Skeletal muscle cell (primary cell): ENCODE results near the gene SCARB1.
A peak's percentile ranks its signal among the peaks of the same experiment; 100 is the strongest.

ENCODE experiments used
- DNase-seq: peaks from one replicate; pipeline ENCODE4 v3.0.0-alpha.2; 2010; ENCODE audit warnings: low read depth
- H3K4me3 ChIP-seq: 2 replicates; pipeline ENCODE4 v1.5.1; 2011; ENCODE audit warnings: low read depth, mild to moderate bottlenecking, control low read depth, low read length, moderate library complexity

SCARB1 gene

DNA sequence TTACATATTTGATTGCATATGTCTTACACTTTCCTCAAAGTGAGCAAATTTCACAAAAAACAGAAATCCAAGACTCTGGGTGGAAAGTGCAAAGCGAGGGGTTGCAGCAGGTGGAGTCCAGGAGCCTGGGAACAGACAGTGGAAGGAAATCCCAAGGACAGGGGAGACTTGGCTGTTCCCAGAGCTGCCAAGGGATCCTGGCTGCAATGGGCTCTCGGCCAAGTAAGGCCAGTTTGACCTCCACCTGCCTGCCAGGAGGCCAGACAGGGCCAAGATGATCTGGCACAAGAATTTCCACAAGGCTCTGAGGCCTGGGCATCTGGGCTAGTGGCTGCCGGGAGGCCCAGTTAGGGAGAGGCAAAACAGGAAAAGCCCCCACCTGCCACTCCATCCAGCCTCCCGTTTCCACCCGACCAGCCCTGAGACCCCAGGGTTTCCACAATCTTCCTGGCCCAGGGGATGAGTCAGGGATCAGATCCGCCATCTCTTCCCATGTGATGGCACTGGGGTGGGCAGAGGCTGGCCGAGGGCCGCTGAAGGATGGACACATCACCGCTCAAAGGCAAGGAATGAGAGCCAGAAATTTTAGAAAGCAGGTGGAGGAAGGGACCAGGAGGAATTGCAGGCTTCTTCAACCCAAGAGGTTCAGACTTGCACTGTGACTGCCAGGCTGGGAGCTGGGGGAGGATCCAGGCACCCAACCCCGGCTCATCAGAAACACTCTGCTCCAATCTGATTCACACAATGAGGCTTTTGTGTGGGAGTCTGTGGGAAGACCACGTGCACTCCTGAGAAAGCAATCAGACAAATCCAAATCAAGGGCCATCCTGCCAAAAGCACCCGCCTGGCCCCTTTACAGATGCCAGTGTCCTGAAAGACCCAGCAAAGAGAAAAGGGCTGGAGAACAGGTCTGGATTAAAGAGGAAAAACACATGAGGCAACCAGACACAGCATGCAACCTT is 16.3 kb downstream of the SCARB1 start:
- DNase-seq, result no peak
- no peak overlapping the region for H3K4me3 ChIP-seq

DNA sequence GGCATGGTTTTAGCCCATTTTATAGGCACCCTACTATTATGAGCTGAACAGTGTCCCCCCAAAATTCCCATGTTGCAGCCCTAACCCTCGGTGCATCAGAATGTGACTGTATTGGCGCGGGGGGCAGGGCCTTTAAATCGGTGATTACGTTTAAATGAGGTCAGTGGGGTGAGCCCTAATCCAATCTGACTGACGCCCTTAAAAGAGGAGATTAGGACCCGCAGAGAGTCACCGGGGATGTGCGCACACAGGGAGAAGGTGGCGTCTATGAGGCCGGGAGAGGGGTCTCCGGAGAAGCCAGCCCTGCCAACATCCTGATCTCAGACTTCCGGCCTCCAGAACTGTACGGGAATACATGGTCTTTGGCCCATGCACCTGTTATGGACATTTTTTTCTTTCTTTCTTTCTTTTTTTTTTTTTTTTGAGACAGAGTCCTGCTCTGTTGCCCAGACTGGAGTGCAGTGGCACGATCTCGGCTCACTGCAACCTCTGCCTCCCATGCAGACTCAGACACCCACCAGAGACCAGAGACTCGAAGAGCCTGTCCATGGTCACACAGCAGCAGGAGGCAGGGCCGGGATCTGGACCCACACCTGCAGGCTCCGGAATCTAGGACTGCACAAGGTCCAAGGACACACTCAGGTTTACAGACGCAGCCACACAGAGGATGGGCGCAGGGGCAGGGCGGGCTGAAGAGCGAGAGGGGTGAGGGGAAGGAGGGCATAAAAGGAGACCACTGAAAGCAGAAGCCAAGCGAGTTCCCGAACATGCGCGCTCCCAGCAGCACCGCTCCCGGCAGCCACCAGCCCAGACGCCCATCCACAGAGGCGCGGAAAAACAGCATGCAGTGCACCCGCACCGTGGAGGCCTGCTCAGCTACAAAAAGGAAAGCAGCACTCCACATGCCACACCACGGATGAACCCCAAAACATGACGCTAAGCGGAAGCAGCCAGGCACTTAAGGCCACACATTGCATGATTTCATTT is 19.0 kb downstream of the SCARB1 start:
- no peak overlapping the region for H3K4me3 ChIP-seq
- no peak for DNase-seq

DNA sequence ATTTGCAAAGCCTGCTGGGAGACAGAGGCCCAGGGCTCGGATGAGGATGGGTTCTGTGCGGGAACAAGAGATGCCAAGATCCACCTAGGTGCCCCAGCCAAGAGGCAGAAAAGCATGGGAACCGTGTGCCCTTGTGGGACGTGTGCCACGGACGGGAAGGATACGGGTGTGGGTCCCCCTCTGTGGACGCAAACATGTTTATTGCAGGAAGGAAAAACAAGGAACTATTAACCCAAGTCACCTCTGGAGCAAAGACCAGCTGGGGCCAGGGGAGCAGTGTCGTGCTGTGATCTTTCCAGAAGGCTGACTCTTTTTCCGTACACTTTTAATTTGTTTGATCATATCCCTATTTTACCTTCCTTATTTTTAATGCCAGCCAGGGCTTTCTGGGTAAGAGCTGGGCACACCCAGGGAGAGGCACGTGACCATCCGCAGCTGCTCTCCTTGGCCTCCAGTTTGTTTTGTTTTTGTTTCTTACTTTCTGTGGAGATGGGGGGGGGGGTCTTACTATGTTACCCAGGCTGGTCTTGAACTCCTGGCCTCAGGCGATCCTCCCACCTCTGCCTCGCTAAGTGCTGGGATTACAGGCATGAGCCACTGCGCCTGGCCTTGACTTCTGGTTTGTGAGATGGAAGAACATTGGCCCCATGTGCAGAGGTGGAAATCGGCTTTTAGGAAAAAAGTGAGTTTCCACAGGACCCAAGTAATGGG is 20.7 kb downstream of the SCARB1 start:
- H3K4me3 ChIP-seq, result no peak overlapping the region
- no peak for DNase-seq

DNA sequence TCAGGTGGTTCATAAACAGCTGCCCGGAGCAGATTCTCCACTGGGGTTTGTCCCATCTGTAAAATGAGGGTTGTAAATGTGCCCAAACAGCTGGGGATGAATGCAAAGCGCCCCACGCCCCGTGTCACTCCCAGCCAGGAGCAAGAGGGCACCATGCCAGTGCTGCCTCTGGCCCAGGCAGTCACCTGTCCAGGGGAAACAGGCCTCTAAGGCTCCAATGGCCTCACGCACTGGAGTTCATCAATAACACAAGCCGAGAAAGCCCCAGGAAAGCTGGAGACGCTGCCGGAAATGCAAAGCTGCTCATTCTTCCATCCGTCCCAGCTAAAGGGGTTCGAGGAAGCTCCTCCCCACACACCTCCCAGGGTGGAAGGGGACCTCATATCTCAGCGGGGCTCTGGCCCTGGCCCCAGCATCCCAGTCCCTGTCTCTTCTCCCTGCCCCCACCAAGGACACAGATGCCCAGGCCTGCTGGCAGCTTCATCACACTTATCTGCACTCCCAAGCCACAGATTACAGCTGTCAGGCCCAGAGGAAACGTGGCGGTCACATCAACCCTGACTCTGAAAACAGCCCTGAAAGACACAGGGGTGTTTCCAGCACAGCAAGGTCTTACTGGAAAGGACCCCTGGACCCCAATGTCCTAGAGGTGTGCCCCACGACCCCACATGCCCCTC is 21.5 kb downstream of the SCARB1 start:
- no peak for DNase-seq
- H3K4me3 ChIP-seq, result no peak overlapping the region

DNA sequence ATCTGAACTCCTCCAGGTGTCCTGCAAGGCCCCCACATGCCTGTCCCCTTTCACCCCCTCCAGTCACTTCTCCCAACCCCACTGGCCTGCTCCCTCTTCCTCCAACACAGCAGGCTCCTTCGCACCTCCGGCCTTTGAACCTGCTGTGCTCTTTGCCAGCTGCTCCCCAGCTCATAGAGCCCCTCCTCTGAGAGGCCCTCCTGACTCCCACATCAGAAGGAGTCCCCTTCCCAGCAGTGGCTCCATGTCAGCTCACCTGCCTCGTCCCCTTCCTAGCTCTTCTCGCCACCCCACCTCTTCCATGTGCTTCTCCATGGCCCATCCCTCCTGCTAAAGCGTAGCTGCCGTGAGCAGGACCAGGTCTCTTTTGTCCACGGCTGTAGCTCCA is 22.1 kb downstream of the SCARB1 start:
- no peak for DNase-seq
- no peak overlapping the region for H3K4me3 ChIP-seq

DNA sequence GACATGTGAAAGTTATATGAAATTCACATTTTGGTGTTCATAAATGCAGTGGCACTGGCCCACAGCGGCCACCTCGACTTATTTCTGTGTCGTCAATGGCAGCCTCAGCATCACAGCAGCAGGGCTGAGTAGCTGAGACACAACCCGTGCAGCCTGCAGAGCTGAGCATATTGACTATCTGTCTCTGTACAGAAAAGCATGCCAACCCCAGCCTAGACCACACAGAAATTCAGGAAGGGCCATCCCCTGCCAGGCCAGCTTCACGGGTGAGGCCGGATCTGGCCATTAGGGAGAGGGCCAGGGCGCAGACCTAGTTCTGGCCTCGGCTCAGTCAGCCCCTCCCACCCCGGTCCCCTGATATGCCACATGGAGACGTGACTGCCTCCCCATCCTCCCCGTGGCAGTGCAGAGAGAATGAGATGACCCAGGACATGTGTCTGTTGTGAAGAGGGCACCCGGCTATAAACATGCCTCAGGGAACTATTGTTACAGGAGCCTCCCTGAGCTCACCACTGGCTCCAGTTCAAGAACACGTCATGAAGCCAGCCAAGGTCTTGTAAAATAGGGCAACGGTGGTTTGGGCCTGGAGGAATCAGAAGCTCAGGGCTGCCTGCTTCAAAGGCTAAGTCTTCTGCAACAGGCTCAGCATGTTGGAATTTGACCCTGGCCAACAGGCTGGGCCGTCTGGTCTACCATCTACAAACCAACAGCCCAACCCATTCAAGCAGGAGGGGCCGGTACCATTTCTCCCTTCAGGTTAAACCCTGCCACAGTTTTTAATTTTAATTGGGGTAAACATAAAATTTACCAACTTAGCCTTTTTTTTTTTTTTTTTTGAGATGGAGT is 25.5 kb downstream of the SCARB1 start:
- no peak overlapping the region for H3K4me3 ChIP-seq
- peak; percentile 96 for DNase-seq

DNA sequence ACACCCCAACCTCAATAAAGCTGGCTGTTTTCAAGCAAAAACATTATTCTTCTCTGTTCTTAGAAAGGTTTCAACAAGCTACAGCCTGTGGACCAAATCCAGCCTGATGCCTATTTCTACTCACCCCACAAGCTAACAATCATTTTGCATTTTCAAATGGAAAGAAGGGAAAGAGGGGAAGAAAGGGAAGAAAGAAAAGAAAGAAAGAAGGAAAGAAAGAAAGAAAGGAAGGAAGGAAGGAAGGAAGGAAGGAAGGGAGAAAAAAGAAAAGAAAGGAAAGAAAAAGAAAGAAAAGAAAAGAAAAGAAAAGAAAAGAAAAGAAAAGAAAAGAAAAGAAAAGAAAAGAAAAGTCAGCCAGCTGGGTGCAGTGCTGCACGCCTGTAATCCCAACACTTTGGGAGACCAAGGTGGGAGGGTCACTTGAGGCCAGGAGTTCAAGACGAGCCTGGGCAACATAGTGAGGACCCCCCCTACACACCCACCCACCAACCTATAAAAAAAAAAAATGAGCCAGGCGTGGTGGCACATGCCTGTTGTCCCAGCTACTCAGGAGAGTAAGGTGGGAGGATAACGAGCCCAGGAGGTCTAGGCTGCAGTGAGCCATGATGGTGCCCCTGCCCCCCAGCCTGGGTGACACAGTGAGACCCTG is 26.3 kb downstream of the SCARB1 start:
- no peak for DNase-seq
- no peak overlapping the region for H3K4me3 ChIP-seq

DNA sequence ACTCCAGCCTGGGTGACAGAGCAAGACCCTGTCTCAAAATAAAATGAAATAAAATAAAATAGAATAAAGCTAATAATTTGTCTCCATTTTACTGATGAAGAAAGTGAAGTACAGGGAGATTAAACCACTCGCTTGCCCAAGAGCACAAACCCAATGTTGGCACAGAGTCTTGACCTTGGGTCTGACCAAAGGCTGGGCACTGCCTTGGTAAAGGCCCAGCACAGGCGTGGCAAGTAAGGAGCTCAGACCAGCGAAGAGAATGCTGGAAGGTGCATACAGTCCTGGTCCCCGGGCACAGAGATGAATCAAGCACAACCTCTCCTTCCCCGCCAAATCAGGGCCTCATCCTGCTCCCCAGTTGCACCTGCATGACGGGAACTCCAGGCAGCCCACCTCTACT is 26.9 kb downstream of the SCARB1 start:
- H3K4me3 ChIP-seq, result no peak overlapping the region

DNA sequence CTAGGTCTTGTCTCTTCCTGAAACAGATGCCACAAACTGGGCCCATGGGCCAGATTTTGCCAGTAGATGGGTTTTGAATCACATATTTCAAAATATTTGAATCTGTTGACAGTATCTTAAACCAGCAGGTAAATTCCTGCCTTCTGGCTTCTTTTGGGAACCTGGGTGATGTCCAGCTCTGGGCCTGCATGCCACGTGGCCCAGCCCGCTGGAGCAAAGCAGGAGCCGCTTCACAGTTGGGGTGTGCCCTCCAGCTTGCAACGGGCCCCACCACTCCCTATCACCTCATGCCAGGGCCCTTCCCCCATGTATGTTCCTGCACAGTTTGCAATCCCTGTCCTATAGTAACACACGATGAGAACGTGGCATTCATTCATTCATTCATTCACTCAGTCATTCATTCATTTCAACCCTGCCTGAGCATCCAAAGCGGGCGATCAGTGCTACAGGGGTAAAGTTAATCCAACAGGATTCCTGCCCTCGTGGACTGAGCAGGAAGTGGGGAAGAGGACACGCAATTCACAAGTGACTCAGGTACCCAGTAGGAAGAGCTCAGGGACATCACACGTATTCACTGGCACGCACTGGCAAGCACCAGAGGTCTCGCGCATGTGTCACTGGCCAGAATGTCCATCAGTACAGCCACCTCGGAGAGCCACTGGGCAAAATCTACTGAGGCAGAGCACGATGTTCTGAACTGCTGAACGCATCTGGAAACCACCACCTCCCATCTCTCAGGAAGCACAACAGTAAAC is 27.8 kb downstream of the SCARB1 start:
- no peak overlapping the region for H3K4me3 ChIP-seq
- DNase-seq, result no peak

More for the DNA sequence above, 26.9 kb downstream of the SCARB1 start:
- no peak for DNase-seq

DNA sequence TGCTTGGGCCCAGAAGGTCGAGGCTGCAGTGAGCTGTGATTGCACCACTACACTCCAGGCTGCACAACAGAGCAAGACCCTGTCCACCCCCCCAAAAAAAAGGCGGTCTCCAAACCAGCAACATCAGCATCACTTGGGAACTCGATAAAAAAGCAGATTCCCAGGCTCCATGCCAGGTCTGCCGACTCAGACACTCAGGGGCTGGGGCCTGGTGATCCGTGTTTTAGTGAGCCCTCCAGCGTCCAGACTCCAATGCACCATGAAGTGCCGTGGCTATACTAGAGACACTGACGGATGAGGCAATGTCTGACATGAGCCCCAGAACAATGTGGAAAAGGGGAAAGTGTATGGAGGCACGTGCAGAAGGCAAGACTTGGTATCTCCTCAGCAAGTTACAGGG is 28.8 kb downstream of the SCARB1 start:
- H3K4me3 ChIP-seq, result no peak overlapping the region
- DNase-seq, result no peak

DNA sequence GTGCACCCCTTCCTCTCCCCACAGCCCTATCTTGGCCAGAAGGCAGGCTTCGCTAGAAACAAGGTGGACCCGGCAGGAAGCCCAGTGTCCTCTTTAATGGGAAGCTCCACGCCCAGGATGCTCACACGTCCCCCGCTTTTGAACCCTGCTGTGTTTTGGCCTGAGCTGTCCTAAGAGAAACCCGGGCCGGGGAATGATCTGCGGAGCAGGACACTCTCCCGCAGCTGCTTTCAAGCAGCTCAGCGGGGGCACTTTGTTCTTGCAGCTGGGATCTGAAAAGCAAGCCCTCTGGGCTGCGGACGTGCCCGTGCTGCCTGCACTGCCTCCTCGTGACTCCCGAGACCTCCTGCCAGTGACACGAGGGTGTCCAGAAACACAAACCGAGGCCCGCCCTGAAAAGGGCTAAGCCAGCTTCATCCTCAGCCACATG is 30.0 kb downstream of the SCARB1 start:
- no peak overlapping the region for H3K4me3 ChIP-seq
- DNase-seq, result no peak

DNA sequence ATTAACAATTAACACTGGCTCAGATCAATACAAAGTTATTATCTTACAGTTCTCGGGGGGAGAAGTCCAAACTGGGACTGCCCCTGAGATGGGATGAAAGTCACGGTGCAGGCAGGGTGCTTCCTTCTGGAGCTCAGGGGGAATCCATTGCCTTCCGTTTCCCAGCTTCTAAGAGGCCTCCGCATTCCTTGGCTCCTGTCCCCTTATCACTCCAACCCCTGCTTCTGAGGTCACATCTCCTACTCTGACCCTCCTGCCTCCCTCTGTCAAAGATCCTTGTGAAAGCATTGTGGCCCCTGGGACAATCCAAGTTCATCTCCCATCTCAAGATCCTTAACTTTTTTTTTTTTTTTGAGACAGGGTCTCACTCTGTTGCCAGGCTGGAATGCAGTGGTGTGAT is 30.8 kb downstream of the SCARB1 start:
- DNase-seq, result no peak
- H3K4me3 ChIP-seq, result no peak overlapping the region

DNA sequence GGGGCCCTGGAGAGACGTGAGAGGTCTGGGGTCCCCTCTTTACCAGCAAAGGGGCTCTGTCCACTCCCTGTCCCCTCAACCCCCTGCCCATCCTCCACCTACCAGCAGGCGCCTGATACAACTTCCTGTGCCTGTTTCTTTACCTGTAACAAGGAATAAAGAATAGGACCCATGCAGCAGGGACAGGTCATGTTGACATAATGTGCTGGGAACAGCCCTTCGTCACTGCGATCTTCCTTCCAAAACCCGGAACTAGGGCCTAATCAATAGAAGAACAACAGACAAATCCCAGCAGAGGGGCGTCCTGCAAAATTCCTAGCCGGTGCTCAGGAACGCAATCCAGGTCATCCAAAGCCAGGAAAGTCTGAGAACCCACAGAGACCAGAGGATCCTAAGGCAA is 32.1 kb downstream of the SCARB1 start:
- DNase-seq, result no peak
- no peak overlapping the region for H3K4me3 ChIP-seq

DNA sequence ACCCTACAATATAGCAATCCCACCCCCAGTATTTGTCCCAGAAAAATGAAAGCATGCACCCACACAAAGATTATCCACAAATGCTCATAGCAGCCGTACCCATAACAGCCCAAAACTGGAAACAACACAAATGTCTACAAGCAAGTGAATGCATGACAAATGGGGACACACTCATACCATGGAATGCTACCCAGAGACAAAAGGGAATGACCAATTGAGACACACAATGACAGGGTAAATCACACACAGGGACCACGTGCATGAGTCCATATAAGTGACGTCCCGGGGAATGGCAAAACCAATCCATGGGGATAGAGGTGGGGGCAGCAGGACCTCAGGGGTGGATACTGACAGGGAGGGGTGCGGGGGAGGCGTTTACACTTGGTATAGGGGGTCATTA is 33.4 kb downstream of the SCARB1 start:
- no peak overlapping the region for H3K4me3 ChIP-seq
- no peak for DNase-seq

DNA sequence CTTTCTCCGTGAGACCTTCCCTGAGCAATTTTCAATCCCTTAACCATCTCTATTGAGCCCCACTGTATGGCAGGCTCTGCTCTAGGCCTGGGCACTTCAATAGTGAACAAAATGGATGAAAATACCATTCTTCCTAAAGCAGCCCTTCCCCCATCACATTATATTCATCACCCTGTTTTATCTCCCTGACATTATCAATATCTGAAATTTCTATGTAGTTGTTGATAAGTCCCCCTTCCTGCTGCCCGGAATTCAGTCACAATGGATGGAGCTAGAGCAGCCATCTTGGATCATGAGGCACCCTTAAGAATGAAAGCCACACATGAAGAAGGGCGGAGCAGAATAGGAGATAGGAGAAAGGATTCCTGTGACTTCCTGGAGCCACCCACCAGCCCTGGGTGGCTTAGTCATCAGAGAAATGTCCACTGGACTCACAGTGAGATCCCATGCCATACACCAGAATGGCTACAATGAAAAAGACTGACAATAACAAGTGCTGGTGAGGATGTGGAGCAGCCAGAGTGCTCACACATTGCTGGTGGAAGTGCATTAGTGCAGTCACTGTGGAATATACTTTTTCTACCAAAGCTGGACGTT is 33.9 kb downstream of the SCARB1 start:
- no peak overlapping the region for H3K4me3 ChIP-seq
- no peak for DNase-seq

DNA sequence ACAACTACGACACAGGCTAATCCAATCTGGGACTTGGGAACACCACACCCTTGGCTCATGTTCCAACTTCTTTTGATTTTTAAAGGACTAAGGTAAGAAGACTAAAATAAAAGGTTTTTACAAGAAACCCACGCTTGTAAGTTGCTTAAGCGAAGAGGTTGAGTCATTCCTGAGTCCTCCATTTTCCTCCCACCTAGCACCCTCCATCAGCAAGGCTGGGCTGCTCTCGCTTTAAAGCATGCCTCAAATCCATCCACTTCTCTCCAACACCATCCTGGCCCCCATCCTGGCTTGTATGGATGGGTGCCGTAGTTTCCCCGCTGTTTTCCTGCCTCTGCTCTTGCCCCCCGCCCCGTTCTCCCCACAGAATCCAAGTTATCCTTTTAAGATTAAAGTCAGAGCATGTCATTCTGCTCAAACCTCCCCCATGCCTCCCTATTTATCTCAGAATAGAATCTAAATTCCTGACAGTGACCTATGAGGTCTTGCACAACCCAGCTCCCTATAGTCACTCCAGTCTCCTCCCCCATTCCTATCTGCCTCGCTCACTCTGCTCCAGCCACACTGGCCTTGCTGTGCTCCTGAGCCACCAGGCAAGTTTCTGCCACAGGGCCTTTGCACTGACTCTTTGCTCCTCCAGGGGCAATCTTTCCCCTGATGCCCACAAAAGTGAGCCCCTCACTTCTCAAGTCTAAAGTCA is 34.5 kb downstream of the SCARB1 start:
- peak; percentile 87 for DNase-seq
- no peak overlapping the region for H3K4me3 ChIP-seq
